Cerebellar cortex (tissue), 1 donor: ENCODE results near the gene GALNT6.

Source experiments
- DNase-seq: peaks from one replicate; pipeline ENCODE4 v3.0.0-alpha.2; 2015; ENCODE audit warnings: low spot score

GALNT6 gene

DNA sequence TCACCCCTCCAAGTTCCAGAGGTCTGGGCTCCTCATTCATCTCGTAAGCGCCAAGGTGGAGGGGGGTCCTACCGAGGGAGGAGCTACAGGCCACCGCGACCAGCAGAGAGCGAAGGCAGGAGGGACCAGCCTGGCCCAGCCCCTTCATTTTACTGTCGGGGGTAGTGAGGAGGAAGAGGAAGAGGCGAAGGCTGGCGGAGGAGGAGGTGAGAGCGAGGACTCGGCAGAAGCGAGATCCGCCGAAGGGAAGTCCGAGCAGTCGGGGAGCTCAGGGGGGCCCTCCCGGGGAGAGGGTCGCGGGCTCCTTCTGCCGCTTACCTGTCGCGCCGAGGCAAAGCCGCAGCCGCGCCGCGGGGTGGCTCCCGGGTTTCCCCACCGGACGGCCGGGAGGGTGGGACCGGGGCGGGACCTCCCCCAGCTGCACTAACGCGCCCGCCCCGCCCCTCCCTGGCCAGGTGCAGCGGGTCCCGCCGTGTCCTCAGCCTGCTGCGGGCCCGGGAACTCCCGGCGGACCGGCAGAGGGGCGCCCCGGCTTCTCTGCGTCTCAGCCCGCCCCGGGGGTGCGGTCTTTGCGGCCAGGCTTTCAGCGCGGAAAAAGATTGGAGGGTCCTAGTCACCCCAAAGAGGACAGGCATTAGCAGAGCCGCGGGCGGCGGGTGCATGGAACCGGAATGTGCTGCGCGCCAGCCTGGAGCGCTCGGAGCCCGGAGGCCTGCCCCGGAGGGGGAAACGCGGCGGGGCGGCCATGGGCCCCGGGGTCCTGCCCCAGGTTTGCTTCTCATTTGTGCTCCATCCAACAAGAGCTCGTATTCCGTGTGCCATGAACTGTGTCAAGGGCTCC lies at the start of gene GALNT6:
GALNT6 (minus strand) TSS at position 124 of the 841 bp plus-strand sequence. CDS start 11,625 bp downstream, outside the sequence.
- no peak for DNase-seq

- no peak for DNase-seq
Observed at GRCh38 chr12:51439330-51439729, 48.1 kb upstream of the GALNT6 start.

GRCh38 chr12:51437431-51437830 lies 46.2 kb upstream of the GALNT6 start:
- DNase-seq, result no peak

DNA sequence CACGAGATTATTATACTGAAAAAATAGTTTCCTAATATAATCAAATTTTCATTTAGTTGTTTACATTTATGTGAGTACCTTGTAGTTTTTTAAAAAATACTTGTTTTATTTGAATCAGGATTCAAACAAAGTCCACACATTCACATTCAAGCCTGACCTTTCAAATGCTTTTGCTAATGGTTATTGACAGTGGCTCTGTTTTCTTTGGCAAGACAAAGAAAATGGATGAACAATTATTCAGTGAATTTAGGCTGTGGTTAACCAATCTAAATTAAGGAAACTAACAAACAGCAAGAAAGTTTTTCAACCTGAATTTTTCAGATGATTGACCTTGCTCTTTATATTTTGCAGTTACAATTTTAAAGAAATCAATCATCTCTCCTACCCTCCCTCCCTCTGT lies 43.1 kb upstream of the GALNT6 start:
- no peak for DNase-seq

DNA sequence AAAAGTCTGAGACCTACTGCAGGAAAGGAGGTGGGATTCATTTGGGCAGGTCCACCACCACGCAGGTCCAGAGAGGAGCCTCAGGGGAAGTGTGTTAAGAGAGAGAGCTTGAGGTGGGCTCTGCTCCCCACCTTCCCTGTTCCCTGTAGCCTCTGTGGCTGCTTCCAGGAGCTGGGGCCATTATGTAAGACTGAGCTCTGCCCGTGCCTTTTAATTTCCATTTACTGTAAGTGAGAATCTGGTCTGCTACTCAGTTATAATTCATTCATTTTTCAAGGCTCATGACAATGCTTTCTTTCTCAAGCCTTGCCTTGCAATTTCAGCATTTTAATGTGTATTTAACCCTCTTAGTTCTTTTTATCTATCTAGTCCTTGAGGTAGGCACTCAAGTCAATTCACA lies 41.7 kb upstream of the GALNT6 start:
- DNase-seq, result no peak

- no peak for DNase-seq
Observed at GRCh38 chr12:51430196-51430895, 39.1 kb upstream of the GALNT6 start.

GRCh38 chr12:51429700-51430099 lies 38.5 kb upstream of the GALNT6 start:
- DNase-seq, result no peak

DNA sequence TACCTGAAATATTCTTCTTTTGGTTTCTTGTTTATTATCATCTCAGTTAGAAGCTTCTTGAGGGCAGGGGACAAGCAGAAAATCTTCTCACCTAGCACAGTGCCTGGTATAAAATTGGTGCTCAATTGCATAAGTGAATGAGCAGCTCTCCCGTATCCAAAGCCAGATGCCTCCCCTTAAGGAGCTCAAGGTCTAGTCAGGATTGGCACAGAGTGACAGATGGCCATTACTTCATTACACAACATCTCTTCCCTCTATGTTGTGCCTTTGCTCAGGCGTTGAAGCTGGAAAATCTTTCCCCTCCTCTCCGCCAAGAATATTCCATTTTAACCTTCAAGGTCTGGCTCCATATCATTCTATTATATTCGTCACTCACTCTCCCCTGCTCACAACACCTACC lies 37.0 kb upstream of the GALNT6 start:
- peak; percentile 25 for DNase-seq

- DNase-seq, result peak; percentile 97
Observed at GRCh38 chr12:51424662-51425539, 33.7 kb upstream of the GALNT6 start, which contains the start of gene SLC4A8. Gene SLC4A8, plus strand, starts transcription at chr12:51424831. Its CDS starts 157 bp downstream, at chr12:51424988.

- DNase-seq, result no peak
Observed at GRCh38 chr12:51424094-51424661, 33.0 kb upstream of the GALNT6 start.

- DNase-seq, result peak; percentile 91
Observed at GRCh38 chr12:51421266-51421884, 30.2 kb upstream of the GALNT6 start.

- peak; percentile 32 for DNase-seq
Observed at GRCh38 chr12:51419425-51420193, 28.4 kb upstream of the GALNT6 start.

DNA sequence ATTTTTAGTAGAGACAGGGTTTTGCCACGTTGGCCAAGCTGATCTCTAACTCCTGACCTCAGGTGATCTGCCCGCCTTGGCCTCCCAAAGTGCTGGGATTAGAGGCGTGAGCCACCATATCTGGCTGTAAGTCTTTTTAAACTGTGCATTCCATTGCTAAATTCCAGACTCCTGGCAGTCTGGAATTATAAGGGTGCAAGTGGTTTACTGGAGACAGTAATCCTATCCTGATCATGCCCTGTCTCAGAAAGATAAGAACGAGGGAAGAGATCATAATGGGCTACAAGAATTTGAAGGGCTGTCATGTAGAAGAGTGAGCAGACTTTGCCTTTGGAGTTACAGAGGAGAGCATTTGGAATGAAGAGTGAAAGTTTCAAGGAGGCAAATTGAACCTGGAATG lies 26.6 kb upstream of the GALNT6 start:
- DNase-seq, result no peak

DNA sequence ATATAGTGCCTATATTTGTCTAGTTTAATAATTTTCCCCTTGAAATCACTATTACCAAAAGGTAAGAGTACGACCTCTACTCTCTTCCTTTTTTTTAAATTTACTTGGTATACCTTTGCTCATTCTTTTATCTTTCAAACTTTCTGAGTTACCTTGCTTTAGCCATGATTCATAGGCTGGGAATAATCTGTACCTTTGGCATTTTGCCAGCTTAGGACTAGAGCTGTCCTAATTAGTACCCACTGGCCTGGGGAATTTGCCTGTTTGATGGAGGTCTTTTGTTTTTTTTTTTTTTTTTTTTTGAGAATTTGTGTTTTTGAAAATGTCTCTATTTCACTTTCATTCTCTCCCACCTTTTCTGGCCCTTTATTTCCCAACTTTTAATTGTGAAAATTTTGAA lies 24.7 kb upstream of the GALNT6 start:
- DNase-seq, result no peak

GRCh38 chr12:51413791-51414190 lies 22.6 kb upstream of the GALNT6 start:
- DNase-seq, result no peak

GRCh38 chr12:51413149-51413548 lies 21.9 kb upstream of the GALNT6 start:
- no peak for DNase-seq

- no peak for DNase-seq
Observed at GRCh38 chr12:51409846-51410245, 18.6 kb upstream of the GALNT6 start.

DNA sequence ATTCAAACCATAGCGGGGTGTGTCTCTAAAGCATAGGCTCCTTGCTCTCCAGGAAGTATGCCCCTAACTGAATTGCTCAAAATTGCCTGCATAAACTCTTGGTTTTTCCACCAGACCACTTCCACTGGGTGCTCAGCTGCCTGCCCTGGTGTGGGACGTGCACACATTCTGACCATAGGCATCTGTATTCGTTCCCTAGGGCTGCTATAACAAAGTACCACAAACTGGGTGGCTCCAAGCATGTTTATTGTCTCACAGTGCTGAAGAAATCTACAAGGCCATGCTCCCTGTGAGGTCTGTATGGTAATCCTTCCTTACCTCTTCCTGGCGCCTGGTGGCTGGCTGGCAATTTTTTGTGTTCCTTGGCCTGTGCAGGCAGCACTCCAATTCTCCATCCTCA lies 16.4 kb upstream of the GALNT6 start:
- DNase-seq, result no peak

DNA sequence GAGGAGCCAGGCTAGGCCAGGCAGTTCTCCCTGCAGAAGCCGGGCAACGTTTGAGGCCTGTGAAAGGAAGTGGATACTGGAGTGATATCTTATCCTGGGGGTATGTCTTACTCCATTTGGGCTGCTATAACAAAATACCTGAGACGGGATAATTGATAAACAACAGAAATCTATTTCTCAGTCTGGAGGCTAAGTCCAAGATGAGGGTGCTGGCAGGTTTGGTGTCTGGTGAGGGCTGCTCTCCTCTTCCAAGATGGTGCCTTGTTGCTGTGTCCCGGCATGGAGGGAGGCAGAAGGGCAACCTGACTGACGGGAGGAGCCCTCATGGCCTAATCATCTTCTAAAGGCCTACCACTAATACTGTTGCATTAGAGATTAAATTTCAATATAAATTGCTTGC lies 15.7 kb upstream of the GALNT6 start:
- DNase-seq, result no peak

DNA sequence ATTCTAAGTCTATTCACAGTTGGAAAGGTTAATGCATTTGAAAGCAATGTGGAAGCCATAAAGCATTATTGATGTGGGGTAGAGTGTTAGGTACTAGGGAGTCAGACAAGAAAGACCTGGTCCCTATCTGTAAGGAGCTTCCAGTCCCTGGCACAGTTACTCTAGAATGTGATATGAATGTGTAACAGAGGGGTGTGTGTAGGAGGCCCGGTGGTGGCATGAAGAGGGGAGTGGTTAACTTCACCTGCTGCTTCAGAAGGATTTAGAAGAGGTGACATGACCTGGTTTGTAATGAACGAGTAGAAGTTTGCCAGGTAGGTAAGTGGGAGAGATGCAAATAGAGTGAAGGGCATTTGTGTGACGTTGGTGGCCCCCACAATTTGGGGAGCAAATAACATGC lies 15.1 kb upstream of the GALNT6 start:
- no peak for DNase-seq

DNA sequence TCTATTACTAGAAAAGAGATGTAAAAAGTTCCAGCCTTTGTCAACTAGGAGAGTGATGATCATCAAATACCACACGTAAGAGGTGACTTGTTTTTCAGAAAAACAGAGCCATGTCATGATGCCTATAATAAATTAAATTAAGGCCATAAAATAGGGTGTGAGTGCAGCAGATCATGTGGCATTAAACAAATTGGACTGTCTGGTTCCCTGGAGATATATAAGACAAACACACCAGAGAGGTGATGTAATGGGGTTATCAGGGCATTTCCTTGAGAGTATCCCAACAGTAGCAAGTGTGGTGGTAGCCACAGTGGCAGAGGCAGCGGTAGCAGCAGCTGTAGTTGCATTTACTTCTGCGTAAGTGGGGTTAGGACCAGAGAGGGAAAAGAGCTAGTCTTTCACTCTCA lies 14.6 kb upstream of the GALNT6 start:
- DNase-seq, result no peak
